Uterus (tissue), 2 donors: ENCODE measurements around the gene CD72.
"Not testable (repeated sequence)": the region's sequence is repeated elsewhere in the genome, so short reads cannot be mapped to it uniquely, and the experiment has no call there.

ENCODE experiments used
- CTCF ChIP-seq, 4 experiments: fragments of 200-600 bp in 2 of 4; fragments of 450-650 bp in 2 of 4; sonication (generic) in 2 of 4; IDR thresholded peaks; one replicate each; pipeline ENCODE4 v1.5.1; 2016 to 2019; ENCODE audit warnings: antibody characterized with exemption in 4 of 4, mild to moderate bottlenecking in 2 of 4, moderate library complexity in 1 of 4
- POLR2A ChIP-seq, 2 donors: fragments of 450-650 bp; IDR thresholded peaks; one replicate each; pipeline ENCODE4 v1.6.1; 2016; ENCODE audit warnings: antibody characterized with exemption in 2 of 2, mild to moderate bottlenecking in 1 of 2, moderate library complexity in 1 of 2

- not testable (repeated sequence) for TF ChIP-seq CTCF, POLR2A (IDR thresholded peaks at IDR 0.05)
These were observed 21.3 kb downstream of the CD72 start for GRCh38 chr9:35596907-35597306.
